Trophoblast cell (in vitro differentiated cells and primary cell): Measurements from ENCODE around the gene STK33.

Experiments used
- DNase-seq, 2 donors: peaks; one replicate each; pipeline ENCODE4 v3.0.0-alpha.2; 2016
- H2AFZ ChIP-seq: 2 replicates; pipeline ENCODE4 v1.6.1; 2013; ENCODE audit warnings: low read length, moderate library complexity, mild to moderate bottlenecking; ENCODE audit not compliant: insufficient read depth, poor library complexity
- H2AK5ac ChIP-seq: 2 replicates; pipeline ENCODE4 v1.6.1; 2013; ENCODE audit warnings: mild to moderate bottlenecking, low read length
- H2BK120ac ChIP-seq: 2 replicates; pipeline ENCODE4 v1.6.1; 2013; ENCODE audit warnings: low read length, mild to moderate bottlenecking, moderate library complexity; ENCODE audit not compliant: insufficient read depth, poor library complexity
- H2BK12ac ChIP-seq: 2 replicates; pipeline ENCODE4 v1.6.1; 2013; ENCODE audit warnings: mild to moderate bottlenecking, low read length, moderate library complexity
- H2BK5ac ChIP-seq: 2 replicates; pipeline ENCODE4 v1.6.1; 2013; ENCODE audit warnings: low read length, low read depth, moderate library complexity, mild to moderate bottlenecking; ENCODE audit not compliant: poor library complexity
- H3K14ac ChIP-seq: 2 replicates; pipeline ENCODE4 v1.6.1; 2013; ENCODE audit warnings: mild to moderate bottlenecking, low read length
- H3K18ac ChIP-seq: 2 replicates; pipeline ENCODE4 v1.6.1; 2013; ENCODE audit warnings: mild to moderate bottlenecking, low read length
- H3K23ac ChIP-seq: 2 replicates; pipeline ENCODE4 v1.6.1; 2013; ENCODE audit warnings: low read length
- H3K27ac ChIP-seq: 2 replicates; pipeline ENCODE4 v1.5.1; 2013; ENCODE audit warnings: low read depth, mild to moderate bottlenecking, inconsistent platforms, low read length, moderate library complexity
- H3K27me3 ChIP-seq: 2 replicates; pipeline ENCODE4 v1.6.1; 2013; ENCODE audit warnings: inconsistent platforms, mild to moderate bottlenecking, low read length, moderate library complexity; ENCODE audit not compliant: insufficient read depth
- H3K36me3 ChIP-seq, 2 experiments: 1 replicate in 1 of 2; 2 replicates in 1 of 2; pipeline ENCODE4 v1.6.1; 2013; ENCODE audit warnings: low read length in 2 of 2, mild to moderate bottlenecking in 2 of 2, moderate library complexity in 1 of 2; ENCODE audit not compliant: insufficient read depth in 2 of 2, control insufficient read depth in 1 of 2
- H3K4ac ChIP-seq: 2 replicates; pipeline ENCODE4 v1.6.1; 2013; ENCODE audit warnings: low read depth, mild to moderate bottlenecking, low read length, moderate library complexity
- H3K4me1 ChIP-seq, 2 experiments: 1 replicate in 1 of 2; 2 replicates in 1 of 2; pipeline ENCODE4 v1.6.1; 2013; ENCODE audit warnings: low read length in 2 of 2, mild to moderate bottlenecking in 2 of 2, moderate library complexity in 1 of 2; ENCODE audit not compliant: insufficient read depth in 2 of 2, control insufficient read depth in 1 of 2
- H3K4me2 ChIP-seq: 2 replicates; pipeline ENCODE4 v1.6.1; 2013; ENCODE audit warnings: inconsistent platforms, mild to moderate bottlenecking, low read length, moderate library complexity
- H3K4me3 ChIP-seq: 2 replicates; pipeline ENCODE4 v1.5.1; 2013; ENCODE audit warnings: mild to moderate bottlenecking, low read depth, low read length, inconsistent platforms
- H3K79me1 ChIP-seq: one replicate; pipeline ENCODE4 v1.6.1; 2013; ENCODE audit warnings: low read length
- H3K79me2 ChIP-seq: 2 replicates; pipeline ENCODE4 v1.6.1; 2013; ENCODE audit warnings: low read length, mild to moderate bottlenecking; ENCODE audit not compliant: control insufficient read depth, insufficient read depth, poor library complexity
- H3K9ac ChIP-seq: 2 replicates; pipeline ENCODE4 v1.6.1; 2013; ENCODE audit warnings: mild to moderate bottlenecking, low read length
- H3K9me3 ChIP-seq: 2 replicates; pipeline ENCODE4 v1.6.1; 2013; ENCODE audit warnings: low read depth, mild to moderate bottlenecking, control low read depth, inconsistent platforms, low read length; ENCODE audit not compliant: insufficient read depth
- H4K12ac ChIP-seq: 2 replicates; pipeline ENCODE4 v1.6.1; 2013; ENCODE audit warnings: low read depth, mild to moderate bottlenecking, low read length, moderate library complexity
- H4K8ac ChIP-seq: 2 replicates; pipeline ENCODE4 v1.6.1; 2013; ENCODE audit warnings: low read depth, mild to moderate bottlenecking, low read length, moderate library complexity
- H4K91ac ChIP-seq: one replicate; pipeline ENCODE4 v1.6.1; 2013; ENCODE audit warnings: low read depth, mild to moderate bottlenecking, low read length, moderate library complexity
- WGBS: extraction: QIAGEN DNeasy Blood & Tissue Kit; methylation state at CpG from one replicate; pipeline ENCODE4 v1.1.7; 2013; ENCODE audit warnings: missing lambda C conversion rate; ENCODE audit not compliant: insufficient read length, insufficient coverage; ENCODE audit errors: extremely low coverage; 5-methylcytosine and 5-hydroxymethylcytosine counted together

STK33 gene

GRCh38 chr11:8390851-8391612 is 203.0 kb downstream of the STK33 start:
- H3K27me3 ChIP-seq, result no peaks in the 10 kb centered on the region
- no peaks in the 10 kb centered on the region for H3K79me2 ChIP-seq
- no peak overlapping the region for H3K23ac ChIP-seq
- H3K4me1 ChIP-seq, result peaks cover 0 to 6% of the 10 kb centered on the region in 2 experiments
- no peak overlapping the region for H3K18ac ChIP-seq
- H4K91ac ChIP-seq, result no peak overlapping the region
- no peaks in the 10 kb centered on the region for H3K9me3 ChIP-seq
- no peak overlapping the region for H3K4ac ChIP-seq
- DNase-seq, result no peak
- no peak overlapping the region for H2AK5ac ChIP-seq
- H4K12ac ChIP-seq, result no peak overlapping the region
- no peak overlapping the region for H2BK5ac ChIP-seq
- no peak overlapping the region for H2BK120ac ChIP-seq
- H3K14ac ChIP-seq, result no peak overlapping the region
- no peak overlapping the region for H2BK12ac ChIP-seq
- whole genome bisulfite sequencing, result no CpG with 5 or more reads among the region's 9 CpGs
- H3K27ac ChIP-seq, result no peak overlapping the region
- no peak overlapping the region for H4K8ac ChIP-seq
- no peaks in the 10 kb centered on the region for H3K79me1 ChIP-seq
- H2AFZ ChIP-seq, result no peak overlapping the region
- H3K9ac ChIP-seq, result no peak overlapping the region
- H3K4me3 ChIP-seq, result no peak overlapping the region
- no peak overlapping the region for H3K4me2 ChIP-seq
- no peaks in the 10 kb centered on the region for H3K36me3 ChIP-seq

GRCh38 chr11:8389029-8389996 is 204.7 kb downstream of the STK33 start:
- no CpG with 5 or more reads among the region's 11 CpGs for WGBS
- no peak overlapping the region for H3K4me2 ChIP-seq
- H3K23ac ChIP-seq, result no peak overlapping the region
- no peak overlapping the region for H2BK5ac ChIP-seq
- no peak overlapping the region for H2AK5ac ChIP-seq
- H4K91ac ChIP-seq, result no peak overlapping the region
- H3K79me1 ChIP-seq, result no peaks in the 10 kb centered on the region
- no peak overlapping the region for H2BK120ac ChIP-seq
- H3K9me3 ChIP-seq, result peaks cover 1% of the 10 kb centered on the region
- no peak overlapping the region for H3K14ac ChIP-seq
- H3K27me3 ChIP-seq, result no peaks in the 10 kb centered on the region
- DNase-seq, result no peak
- no peaks in the 10 kb centered on the region for H3K36me3 ChIP-seq
- H3K4me3 ChIP-seq, result no peak overlapping the region
- H2BK12ac ChIP-seq, result no peak overlapping the region
- H3K4me1 ChIP-seq, result peaks cover 5 to 9% of the 10 kb centered on the region in 2 experiments
- H4K12ac ChIP-seq, result no peak overlapping the region
- no peak overlapping the region for H3K27ac ChIP-seq
- H3K4ac ChIP-seq, result no peak overlapping the region
- H3K18ac ChIP-seq, result no peak overlapping the region
- H2AFZ ChIP-seq, result no peak overlapping the region
- no peak overlapping the region for H3K9ac ChIP-seq
- H3K79me2 ChIP-seq, result no peaks in the 10 kb centered on the region
- no peak overlapping the region for H4K8ac ChIP-seq

- Histone ChIP-seq H3K9ac (no peak overlapping the region), H3K18ac (no peak overlapping the region), H4K91ac (no peak overlapping the region), H2AFZ (no peak overlapping the region), H3K4me1 (peaks cover 15 to 17% of the 10 kb centered on the region in 2 experiments), H3K36me3 (no peaks in the 10 kb centered on the region), H3K27me3 (no peaks in the 10 kb centered on the region), H3K79me1 (peaks cover 4% of the 10 kb centered on the region), H3K79me2 (no peaks in the 10 kb centered on the region), H2BK5ac (no peak overlapping the region), H2BK12ac (no peak overlapping the region), H3K14ac (no peak overlapping the region), H4K12ac (no peak overlapping the region), H3K9me3 (peaks cover 1% of the 10 kb centered on the region), H3K23ac (no peak overlapping the region), H3K27ac (no peak overlapping the region), H2AK5ac (peak overlapping the region; percentile 19), H3K4me3 (no peak overlapping the region), H2BK120ac (no peak overlapping the region), H4K8ac (no peak overlapping the region), H3K4ac (no peak overlapping the region), H3K4me2 (no peak overlapping the region)
- no peak for DNase-seq
- WGBS, result no CpG with 5 or more reads among the region's 5 CpGs
Measured at GRCh38 chr11:8387693-8388092, 206.3 kb downstream of the STK33 start.

- H4K91ac ChIP-seq, result no peak overlapping the region
- no CpG with 5 or more reads among the region's 7 CpGs for WGBS
Measured at GRCh38 chr11:8387141-8387540, 206.9 kb downstream of the STK33 start.

More at GRCh38 chr11:8387141-8387540, 206.9 kb downstream of the STK33 start:
- Histone ChIP-seq H3K18ac (no peak overlapping the region), H3K9me3 (peaks cover 1% of the 10 kb centered on the region), H3K36me3 (no peaks in the 10 kb centered on the region), H3K4me3 (no peak overlapping the region), H3K27me3 (no peaks in the 10 kb centered on the region), H2BK12ac (no peak overlapping the region), H4K12ac (no peak overlapping the region), H3K9ac (no peak overlapping the region), H4K8ac (no peak overlapping the region), H2BK120ac (no peak overlapping the region), H3K4me2 (no peak overlapping the region), H3K23ac (no peak overlapping the region), H3K14ac (no peak overlapping the region), H3K27ac (no peak overlapping the region), H2BK5ac (no peak overlapping the region), H2AK5ac (no peak overlapping the region), H3K79me1 (peaks cover 4% of the 10 kb centered on the region), H2AFZ (no peak overlapping the region), H3K79me2 (no peaks in the 10 kb centered on the region), H3K4me1 (peaks cover 18 to 21% of the 10 kb centered on the region in 2 experiments), H3K4ac (no peak overlapping the region)
- no peak for DNase-seq
